Ectodermal cell (in vitro differentiated cells): ENCODE results near the gene F2RL3.

ENCODE experiments used
- H3K27ac ChIP-seq: 2 replicates; pipeline ENCODE4 v1.7.0; 2013; ENCODE audit warnings: mild to moderate bottlenecking, low read depth, low read length; ENCODE audit not compliant: insufficient read depth, poor library complexity, severe bottlenecking
- H3K27me3 ChIP-seq: 2 replicates; pipeline ENCODE4 v1.7.0; 2013; ENCODE audit warnings: mild to moderate bottlenecking, low read length; ENCODE audit not compliant: insufficient read depth, control insufficient read depth, poor library complexity, severe bottlenecking
- H3K36me3 ChIP-seq: one replicate; pipeline ENCODE4 v1.7.0; 2013; ENCODE audit warnings: low read length; ENCODE audit not compliant: control insufficient read depth, insufficient read depth
- H3K4me1 ChIP-seq: one replicate; pipeline ENCODE4 v1.7.0; 2013; ENCODE audit warnings: low read length; ENCODE audit not compliant: control insufficient read depth, insufficient read depth
- H3K4me3 ChIP-seq: 2 replicates; pipeline ENCODE4 v1.7.0; 2013; ENCODE audit warnings: low read depth, low read length, control low read depth; ENCODE audit not compliant: insufficient read depth
- H3K9me3 ChIP-seq: 2 replicates; pipeline ENCODE4 v1.7.0; 2013; ENCODE audit warnings: mild to moderate bottlenecking, low read length, moderate library complexity; ENCODE audit not compliant: control insufficient read depth
- WGBS, 2 experiments: methylation state at CpG; one replicate each; pipeline ENCODE4 v1.1.7; 2013; ENCODE audit warnings: missing lambda C conversion rate in 2 of 2; 5-methylcytosine and 5-hydroxymethylcytosine counted together

Gene F2RL3

DNA sequence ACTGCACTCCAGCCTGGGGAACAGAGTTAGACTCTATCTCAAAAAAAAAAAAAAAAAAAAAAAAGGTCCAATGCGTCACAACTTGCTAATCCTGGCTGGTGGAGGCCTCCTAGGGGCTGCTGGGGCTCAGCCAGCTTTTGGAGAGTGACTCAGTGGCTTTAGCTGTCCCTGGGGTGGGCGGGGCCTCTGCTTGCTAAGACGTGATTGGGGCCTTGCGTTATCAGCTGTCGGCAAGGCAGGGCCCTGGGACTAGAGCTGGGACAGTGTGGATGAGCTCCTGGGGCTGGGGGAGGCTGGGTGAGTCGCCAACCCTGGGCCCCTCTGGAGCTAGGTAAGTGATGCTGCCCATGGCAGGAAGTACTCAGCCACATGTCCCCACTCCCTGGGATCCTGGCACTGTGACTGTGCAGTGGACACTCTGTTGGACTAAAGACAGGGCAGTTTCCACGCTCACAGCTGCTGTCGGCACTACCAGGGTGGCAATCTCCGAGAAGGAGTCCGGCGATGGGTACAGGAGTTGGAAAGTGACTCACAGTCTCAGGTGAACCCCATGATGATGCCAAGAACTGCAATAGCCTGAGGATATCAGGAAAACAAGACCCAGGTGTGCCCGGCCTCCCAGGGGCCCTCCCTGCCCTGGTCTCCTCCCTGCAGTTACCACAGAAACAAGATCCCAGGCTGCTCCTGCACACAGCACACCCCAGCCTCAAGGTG lies 32.2 kb downstream of the F2RL3 start:
- Histone ChIP-seq H3K27ac (no peak overlapping the region), H3K4me1 (no peaks in the 10 kb centered on the region), H3K9me3 (no peaks in the 10 kb centered on the region), H3K27me3 (no peaks in the 10 kb centered on the region), H3K4me3 (no peak overlapping the region), H3K36me3 (peaks cover 3% of the 10 kb centered on the region)
- 71 to 77% methylated on average over 11 to 12 of the region's 12 CpGs for WGBS, 2 experiments

DNA sequence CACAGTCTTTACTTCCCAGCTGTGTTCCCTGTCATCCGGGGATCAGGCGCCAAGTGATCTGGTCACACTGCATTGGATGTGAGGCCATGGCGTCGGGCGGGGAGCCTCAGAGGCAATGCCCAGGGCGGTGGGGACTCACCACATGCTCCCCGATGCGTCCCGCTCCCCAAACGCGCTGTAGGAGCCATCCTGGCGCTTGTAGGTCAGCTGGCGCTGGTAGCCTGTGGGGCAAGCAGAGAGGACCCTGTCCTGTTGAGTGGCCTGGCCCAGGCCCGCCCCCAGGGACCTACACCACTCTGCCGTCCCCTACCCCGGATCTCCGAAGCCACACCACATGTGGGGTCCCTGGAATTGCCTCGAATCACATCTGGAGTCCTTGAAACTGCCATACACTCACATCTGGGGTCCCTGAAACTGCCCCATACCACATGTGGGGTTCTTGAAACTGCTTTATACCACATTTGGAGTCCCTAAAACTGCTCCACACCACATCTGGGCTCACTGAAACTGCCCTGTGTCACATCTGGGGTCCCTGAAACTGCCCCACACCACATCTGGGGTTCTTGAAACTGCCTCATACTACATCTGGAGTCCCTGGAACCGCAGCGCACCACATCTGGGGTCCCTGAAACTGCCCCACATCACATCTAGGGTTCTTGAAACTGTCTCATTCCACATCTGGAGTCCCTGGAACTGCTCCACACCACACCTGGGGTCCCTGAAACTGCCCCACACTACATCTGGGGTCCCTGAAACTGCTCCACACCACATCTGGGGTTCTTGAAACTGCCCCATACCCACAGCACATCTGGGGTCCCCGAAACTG lies 33.2 kb downstream of the F2RL3 start:
- Histone ChIP-seq H3K4me3 (no peak overlapping the region), H3K9me3 (no peaks in the 10 kb centered on the region), H3K27ac (no peak overlapping the region), H3K36me3 (peaks cover 3% of the 10 kb centered on the region), H3K4me1 (no peaks in the 10 kb centered on the region), H3K27me3 (no peaks in the 10 kb centered on the region)
- WGBS, 2 experiments: 94% methylated on average over 21 of the region's 21 CpGs

- WGBS, 2 experiments: 88 to 94% methylated on average over 1 of the region's 1 CpG
These were observed 33.8 kb downstream of the F2RL3 start for GRCh38 chr19:16922592-16922934.

DNA sequence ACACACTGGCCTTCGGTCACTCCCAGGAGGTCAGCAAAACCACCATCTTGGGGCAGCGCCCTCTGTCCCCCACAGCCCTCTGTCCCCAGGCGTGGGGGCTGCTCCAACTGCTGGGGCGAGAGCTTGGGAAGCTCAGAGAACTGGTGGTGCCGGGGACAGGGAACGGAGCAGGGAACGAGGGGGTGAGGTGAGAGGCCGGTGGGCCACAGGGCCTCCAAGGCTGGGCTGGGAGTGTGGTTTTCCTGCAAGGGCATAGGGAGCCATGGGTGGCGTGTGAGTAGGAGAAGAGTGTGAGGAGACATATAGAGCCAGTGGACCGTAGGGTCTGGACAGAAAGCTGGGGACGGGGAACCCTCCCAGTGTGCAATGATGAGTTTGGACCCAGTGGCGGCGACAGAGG lies 34.1 kb downstream of the F2RL3 start:
- no peak overlapping the region for H3K27ac ChIP-seq
- no peaks in the 10 kb centered on the region for H3K27me3 ChIP-seq
- no peaks in the 10 kb centered on the region for H3K4me1 ChIP-seq
- no peaks in the 10 kb centered on the region for H3K9me3 ChIP-seq
- WGBS, 2 experiments: 93 to 95% methylated on average over 13 of the region's 13 CpGs
- no peak overlapping the region for H3K4me3 ChIP-seq
- peaks cover 3% of the 10 kb centered on the region for H3K36me3 ChIP-seq

More at GRCh38 chr19:16922592-16922934, 33.8 kb downstream of the F2RL3 start:
- no peaks in the 10 kb centered on the region for H3K4me1 ChIP-seq
- no peak overlapping the region for H3K27ac ChIP-seq
- H3K4me3 ChIP-seq: no peak overlapping the region
- H3K27me3 ChIP-seq: no peaks in the 10 kb centered on the region
- H3K36me3 ChIP-seq: peaks cover 3% of the 10 kb centered on the region
- no peaks in the 10 kb centered on the region for H3K9me3 ChIP-seq

GRCh38 chr19:16927883-16928282 lies 39.1 kb downstream of the F2RL3 start:
- no peaks in the 10 kb centered on the region for H3K36me3 ChIP-seq
- no peaks in the 10 kb centered on the region for H3K9me3 ChIP-seq
- no peaks in the 10 kb centered on the region for H3K27me3 ChIP-seq
- H3K27ac ChIP-seq: no peak overlapping the region
- whole genome bisulfite sequencing, 2 experiments: 95% methylated on average over 13 of the region's 13 CpGs
- no peak overlapping the region for H3K4me3 ChIP-seq
- no peaks in the 10 kb centered on the region for H3K4me1 ChIP-seq

- Histone ChIP-seq H3K36me3 (no peaks in the 10 kb centered on the region), H3K9me3 (no peaks in the 10 kb centered on the region), H3K27ac (no peak overlapping the region), H3K4me1 (no peaks in the 10 kb centered on the region), H3K4me3 (no peak overlapping the region), H3K27me3 (no peaks in the 10 kb centered on the region)
- 97% methylated on average over 2 of the region's 2 CpGs for WGBS, 2 experiments
These were observed 39.6 kb downstream of the F2RL3 start for GRCh38 chr19:16928351-16928750.

DNA sequence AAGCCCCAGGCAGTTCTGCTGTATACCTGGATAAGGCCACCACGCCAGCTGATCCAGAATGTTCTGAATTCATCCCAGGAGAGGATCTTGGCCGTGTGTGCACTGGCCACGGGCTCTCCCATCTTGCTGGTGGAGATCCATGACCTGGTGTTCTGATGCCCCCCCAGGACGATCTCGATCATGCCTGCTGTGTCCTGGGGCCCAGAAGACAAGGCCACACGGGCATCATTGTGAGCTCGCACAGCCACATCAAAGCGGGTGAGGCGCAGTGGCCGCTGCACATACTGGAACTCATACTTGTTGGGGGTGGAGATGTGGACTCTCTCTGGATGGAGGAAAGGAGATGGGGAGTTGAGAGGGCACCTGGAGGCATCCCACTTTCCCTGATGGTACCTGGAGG lies 40.1 kb downstream of the F2RL3 start:
- no peaks in the 10 kb centered on the region for H3K4me1 ChIP-seq
- H3K27me3 ChIP-seq: no peaks in the 10 kb centered on the region
- H3K9me3 ChIP-seq: no peaks in the 10 kb centered on the region
- no peaks in the 10 kb centered on the region for H3K36me3 ChIP-seq
- H3K4me3 ChIP-seq: no peak overlapping the region
- WGBS, 2 experiments: 96% methylated on average over 10 of the region's 10 CpGs
- no peak overlapping the region for H3K27ac ChIP-seq

GRCh38 chr19:16930753-16931152 lies 42.0 kb downstream of the F2RL3 start:
- H3K4me3 ChIP-seq: no peak overlapping the region
- H3K9me3 ChIP-seq: no peaks in the 10 kb centered on the region
- H3K27ac ChIP-seq: no peak overlapping the region
- H3K36me3 ChIP-seq: no peaks in the 10 kb centered on the region
- H3K4me1 ChIP-seq: no peaks in the 10 kb centered on the region
- WGBS, 2 experiments: 80% methylated on average over 5 of the region's 5 CpGs
- H3K27me3 ChIP-seq: no peaks in the 10 kb centered on the region

- Histone ChIP-seq H3K4me1 (no peaks in the 10 kb centered on the region), H3K4me3 (no peak overlapping the region), H3K27me3 (no peaks in the 10 kb centered on the region), H3K9me3 (no peaks in the 10 kb centered on the region), H3K27ac (no peak overlapping the region), H3K36me3 (no peaks in the 10 kb centered on the region)
- WGBS, 2 experiments: 91 to 92% methylated on average over 4 of the region's 4 CpGs
These were observed 42.5 kb downstream of the F2RL3 start for GRCh38 chr19:16931306-16931705.

DNA sequence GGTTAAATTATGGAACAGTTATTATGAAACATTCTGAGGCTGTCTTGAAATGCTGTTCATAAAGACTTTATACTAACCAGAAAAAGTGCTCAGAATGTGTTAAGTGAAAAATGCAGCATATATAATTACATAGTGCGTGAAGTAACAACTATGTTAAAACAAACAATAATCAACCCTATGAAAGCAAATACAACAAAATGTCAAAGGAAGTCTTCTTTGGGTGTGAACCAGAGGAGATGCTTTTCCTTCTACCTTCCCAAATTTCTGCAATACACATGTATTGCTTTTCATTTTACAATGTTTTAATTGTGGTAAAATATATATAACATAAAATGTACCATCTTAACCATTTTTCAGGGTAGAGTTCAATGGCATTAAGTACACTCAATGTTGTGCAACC lies 45.7 kb downstream of the F2RL3 start:
- no peak overlapping the region for H3K4me3 ChIP-seq
- no peaks in the 10 kb centered on the region for H3K4me1 ChIP-seq
- H3K9me3 ChIP-seq: no peaks in the 10 kb centered on the region
- H3K27me3 ChIP-seq: no peaks in the 10 kb centered on the region
- H3K36me3 ChIP-seq: no peaks in the 10 kb centered on the region
- WGBS, 2 experiments: 78% methylated on average over 1 of the region's 1 CpG; no CpG with 5 or more reads in 1 of the 2 experiments
- H3K27ac ChIP-seq: no peak overlapping the region
